GM18951 (cell line): Measurements from ENCODE around the gene ZNF786.

Experiments used
- POLR2A ChIP-seq: IDR thresholded peaks from 4 replicates; pipeline ENCODE4 v1.6.1; 2011; ENCODE audit warnings: mild to moderate bottlenecking; ENCODE audit not compliant: insufficient read length, insufficient read depth; ENCODE audit errors: extremely low read depth
- in situ Hi-C: fragments of 300-500 bp; cut with MboI; formaldehyde crosslinking; loops from one replicate; pipeline ENCODE4 v1.12.0; 2022; ENCODE audit warnings: low sequenced_read_pairs, mixed read lengths, inconsistent platforms; ENCODE audit not compliant: unreplicated experiment

ZNF786 gene

GRCh38 chr7:149090397-149091195 is at the start of gene ZNF786:
Gene ZNF786 (minus strand): TSS chr7:149090718. CDS start chr7:149090640, 78 bp downstream.
- in situ Hi-C loops, result no loop called here
- TF ChIP-seq POLR2A, result peak; percentile 96

GRCh38 chr7:149136118-149136517 is 45.6 kb upstream of the ZNF786 start:
- in situ Hi-C loops, result no loop called here
- TF ChIP-seq POLR2A, result no peak

- in situ Hi-C loops, result no loop called here
- no peak for TF ChIP-seq POLR2A
These were observed 42.7 kb upstream of the ZNF786 start for GRCh38 chr7:149133028-149133710.

GRCh38 chr7:149130572-149131198 is 40.2 kb upstream of the ZNF786 start:
- TF ChIP-seq POLR2A, result no peak
- in situ Hi-C loops, result no loop called here

GRCh38 chr7:149126662-149127266 is 36.2 kb upstream of the ZNF786 start:
- in situ Hi-C loops, result no loop called here
- TF ChIP-seq POLR2A, result no peak

GRCh38 chr7:149125863-149126661 is 35.5 kb upstream of the ZNF786 start, which contains the start of gene ZNF425:
Gene ZNF425 (minus strand): TSS chr7:149126324. CDS start chr7:149126213, 111 bp downstream.
- peak; percentile 98 for TF ChIP-seq POLR2A
- in situ Hi-C loops, result no loop called here

- in situ Hi-C loops, result no loop called here
- no peak for TF ChIP-seq POLR2A
These were observed 34.8 kb upstream of the ZNF786 start for GRCh38 chr7:149125189-149125862.

- in situ Hi-C loops, result no loop called here
- TF ChIP-seq POLR2A, result no peak
These were observed 19.5 kb upstream of the ZNF786 start for GRCh38 chr7:149109969-149110368.

- TF ChIP-seq POLR2A, result no peak
- in situ Hi-C loops, result no loop called here
These were observed 14.2 kb upstream of the ZNF786 start for GRCh38 chr7:149104749-149105148.

- no peak for TF ChIP-seq POLR2A
- in situ Hi-C loops, result no loop called here
These were observed 13.7 kb upstream of the ZNF786 start for GRCh38 chr7:149104214-149104613.

- TF ChIP-seq POLR2A, result no peak
- in situ Hi-C loops, result no loop called here
These were observed 12.9 kb upstream of the ZNF786 start for GRCh38 chr7:149103424-149103823.

- TF ChIP-seq POLR2A, result no peak
These were observed 12.1 kb upstream of the ZNF786 start for GRCh38 chr7:149102666-149103065.

More at GRCh38 chr7:149102666-149103065, 12.1 kb upstream of the ZNF786 start:
- in situ Hi-C loops, result no loop called here
